ENCODE measurements around the gene CGB1.
A peak's percentile ranks its signal among the peaks of the same experiment; 100 is the strongest.
"Not testable (repeated sequence)": the region's sequence is repeated elsewhere in the genome, so short reads cannot be mapped to it uniquely, and the experiment has no call there.

Gene CGB1

DNA sequence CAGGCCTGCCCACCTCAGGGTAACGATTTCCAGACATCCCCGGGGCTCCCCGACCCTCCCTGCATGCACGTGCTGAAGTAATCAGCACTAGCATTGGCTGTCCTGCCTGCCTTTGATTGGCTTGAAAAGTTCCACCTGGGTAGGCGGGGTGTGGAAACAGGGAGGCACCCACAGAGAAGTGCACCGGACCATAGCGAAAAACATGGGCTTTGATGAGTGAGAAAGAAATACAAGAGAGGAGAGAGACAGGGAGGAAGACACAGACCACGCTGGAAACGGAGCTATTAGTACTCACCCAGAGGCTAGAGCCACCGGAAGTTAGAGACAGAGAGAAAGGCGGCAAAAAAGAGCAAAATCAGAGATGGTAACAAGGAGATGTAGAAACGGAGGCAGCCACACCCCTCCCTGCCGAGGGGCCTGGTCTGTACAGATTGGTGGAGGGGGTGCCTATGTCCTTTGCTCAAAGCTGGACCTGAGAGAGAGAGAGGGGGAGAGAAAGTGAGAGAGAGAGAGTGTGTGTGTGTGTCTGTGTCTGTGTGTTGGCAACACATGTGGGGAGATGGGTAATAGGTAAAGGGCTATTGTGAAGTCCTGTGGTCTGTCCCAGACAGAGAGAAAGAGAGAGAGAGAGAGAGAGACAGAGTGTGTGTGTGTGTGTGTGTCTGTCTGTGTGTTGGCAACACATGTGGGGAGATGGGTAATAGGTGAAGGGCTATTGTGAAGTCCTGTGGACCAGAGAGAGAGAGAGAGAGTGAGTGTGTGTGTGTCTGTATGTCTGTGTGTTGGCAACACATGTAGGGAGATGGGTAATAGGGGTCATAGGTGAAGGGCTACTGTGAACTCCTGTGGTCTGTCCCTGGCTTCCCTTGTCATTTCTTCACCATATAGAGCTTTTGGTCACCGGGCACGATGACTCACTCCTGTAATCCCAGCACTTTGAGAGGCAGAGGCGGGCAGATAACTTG is 15.5 kb downstream of the CGB1 start:
- DNase-seq (ENCODE audit: low spot score): no peak

DNA sequence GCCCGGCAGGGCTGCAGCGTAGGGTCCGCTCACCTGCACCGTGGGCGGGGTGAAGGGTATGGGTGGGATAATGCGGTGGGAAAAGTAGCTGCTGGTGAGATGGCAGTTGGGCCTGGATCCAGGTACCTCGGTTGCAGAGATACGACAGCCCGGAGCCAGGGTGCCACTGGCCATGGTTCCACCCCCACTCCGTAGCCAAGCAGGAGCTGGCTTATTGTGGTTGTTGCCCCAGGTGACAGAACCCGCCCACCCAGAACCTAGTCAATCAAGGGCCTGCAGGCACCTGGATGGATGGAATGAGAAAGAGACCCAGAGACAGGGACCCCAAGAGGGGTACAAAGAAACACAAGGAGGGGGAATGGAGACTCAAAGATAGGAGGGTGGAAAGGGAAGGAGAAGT is 16.4 kb downstream of the CGB1 start:
- no peak for DNase-seq (ENCODE audit: low spot score)

GRCh38 chr19:49019242-49019932 is 17.3 kb downstream of the CGB1 start:
- peak; percentile 61 for DNase-seq (ENCODE audit: low spot score)

GRCh38 chr19:49018388-49019241 is 18.1 kb downstream of the CGB1 start:
- not testable (repeated sequence) for DNase-seq (ENCODE audit: low spot score)

- DNase-seq (ENCODE audit: low spot score): peak; percentile 88
These were observed 18.9 kb downstream of the CGB1 start for GRCh38 chr19:49017666-49018351.

GRCh38 chr19:49017041-49017665 is 19.5 kb downstream of the CGB1 start, which contains the start of gene LHB:
Gene LHB (minus strand): TSS chr19:49017091. CDS start chr19:49017081, 10 bp downstream.
- no peak for DNase-seq (ENCODE audit: low spot score)

GRCh38 chr19:49016067-49016839 is 20.4 kb downstream of the CGB1 start:
- no peak for DNase-seq (ENCODE audit: low spot score)

GRCh38 chr19:49014870-49015255 is 21.8 kb downstream of the CGB1 start:
- DNase-seq (ENCODE audit: low spot score): no peak

GRCh38 chr19:49014123-49014869 is 22.4 kb downstream of the CGB1 start:
- no peak for DNase-seq (ENCODE audit: low spot score)

- no peak for DNase-seq (ENCODE audit: low spot score)
These were observed 25.5 kb downstream of the CGB1 start for GRCh38 chr19:49011194-49011593.

DNA sequence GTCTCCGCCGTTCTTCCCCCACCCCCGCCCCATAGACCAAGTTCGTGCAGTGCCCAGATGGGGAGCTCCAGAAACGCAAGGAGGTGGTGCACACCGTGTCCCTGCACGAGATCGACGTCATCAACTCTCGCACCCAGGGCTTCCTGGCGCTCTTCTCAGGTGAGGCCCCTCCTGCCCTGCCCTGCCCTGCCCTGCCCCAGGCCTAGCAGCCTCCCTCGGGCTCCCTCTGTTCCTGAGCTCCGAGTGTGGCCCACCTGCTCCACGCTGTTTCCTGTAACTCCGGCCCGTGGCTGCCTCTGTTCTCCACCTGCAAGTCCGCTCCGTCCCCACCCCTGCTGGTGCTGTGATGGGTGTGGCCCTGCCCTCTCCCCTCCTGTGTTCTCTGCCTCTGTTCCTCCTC is 26.2 kb downstream of the CGB1 start:
- DNase-seq (ENCODE audit: low spot score): no peak

DNA sequence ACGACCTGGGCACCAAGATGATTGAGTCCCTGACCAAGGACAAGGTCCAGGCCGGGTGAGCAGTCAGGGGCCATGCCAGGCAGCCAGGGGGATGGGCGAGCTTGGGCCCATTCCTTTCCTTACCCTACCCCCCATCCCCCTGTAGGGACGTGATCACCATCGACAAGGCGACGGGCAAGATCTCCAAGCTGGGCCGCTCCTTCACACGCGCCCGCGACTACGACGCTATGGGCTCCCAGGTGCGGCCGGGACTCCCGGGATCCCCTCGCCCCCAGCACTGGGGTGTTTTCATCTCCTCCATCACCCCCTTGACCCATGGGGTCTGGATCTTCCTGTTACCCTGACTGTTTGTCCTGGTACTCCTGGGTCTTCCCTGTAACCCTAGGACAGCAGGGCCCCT is 26.9 kb downstream of the CGB1 start:
- DNase-seq (ENCODE audit: low spot score): no peak

DNA sequence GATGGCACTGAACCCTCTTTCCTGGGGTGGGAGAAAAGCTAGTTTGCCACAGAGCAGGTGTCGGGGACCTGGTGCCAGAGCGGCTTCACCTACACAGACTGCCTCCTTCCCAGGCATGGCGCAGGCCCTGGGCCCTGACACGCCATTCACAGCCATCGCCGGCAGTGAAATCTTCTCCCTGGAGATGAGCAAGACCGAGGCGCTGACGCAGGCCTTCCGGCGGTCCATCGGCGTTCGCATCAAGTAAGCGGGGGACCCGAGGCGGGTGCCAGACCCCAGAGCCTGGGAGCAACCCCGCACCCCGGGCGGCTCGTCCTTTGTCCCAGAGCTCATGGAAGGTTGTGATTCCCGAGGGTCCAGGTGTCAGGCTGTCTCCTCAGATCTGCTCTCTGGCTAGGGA is 29.8 kb downstream of the CGB1 start:
- DNase-seq (ENCODE audit: low spot score): no peak

- DNase-seq (ENCODE audit: low spot score): no peak
These were observed 31.6 kb downstream of the CGB1 start for GRCh38 chr19:49004964-49005614.

DNA sequence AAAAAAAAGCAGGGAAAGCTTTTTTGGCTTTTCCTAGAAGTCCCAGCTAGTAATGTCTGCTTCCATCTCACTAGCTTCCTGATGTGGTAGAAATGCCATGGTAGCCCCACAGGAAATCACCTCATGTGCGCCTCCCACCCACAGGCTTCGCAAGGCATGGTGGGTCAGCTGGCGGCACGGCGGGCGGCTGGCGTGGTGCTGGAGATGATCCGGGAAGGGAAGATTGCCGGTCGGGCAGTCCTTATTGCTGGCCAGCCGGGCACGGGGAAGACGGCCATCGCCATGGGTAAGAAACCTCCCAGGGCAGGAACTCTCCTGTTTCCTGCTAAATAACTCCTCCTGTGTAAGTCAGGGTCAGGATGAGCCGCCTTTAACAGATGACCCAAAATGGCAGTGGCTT is 32.6 kb downstream of the CGB1 start:
- DNase-seq (ENCODE audit: low spot score): no peak

DNA sequence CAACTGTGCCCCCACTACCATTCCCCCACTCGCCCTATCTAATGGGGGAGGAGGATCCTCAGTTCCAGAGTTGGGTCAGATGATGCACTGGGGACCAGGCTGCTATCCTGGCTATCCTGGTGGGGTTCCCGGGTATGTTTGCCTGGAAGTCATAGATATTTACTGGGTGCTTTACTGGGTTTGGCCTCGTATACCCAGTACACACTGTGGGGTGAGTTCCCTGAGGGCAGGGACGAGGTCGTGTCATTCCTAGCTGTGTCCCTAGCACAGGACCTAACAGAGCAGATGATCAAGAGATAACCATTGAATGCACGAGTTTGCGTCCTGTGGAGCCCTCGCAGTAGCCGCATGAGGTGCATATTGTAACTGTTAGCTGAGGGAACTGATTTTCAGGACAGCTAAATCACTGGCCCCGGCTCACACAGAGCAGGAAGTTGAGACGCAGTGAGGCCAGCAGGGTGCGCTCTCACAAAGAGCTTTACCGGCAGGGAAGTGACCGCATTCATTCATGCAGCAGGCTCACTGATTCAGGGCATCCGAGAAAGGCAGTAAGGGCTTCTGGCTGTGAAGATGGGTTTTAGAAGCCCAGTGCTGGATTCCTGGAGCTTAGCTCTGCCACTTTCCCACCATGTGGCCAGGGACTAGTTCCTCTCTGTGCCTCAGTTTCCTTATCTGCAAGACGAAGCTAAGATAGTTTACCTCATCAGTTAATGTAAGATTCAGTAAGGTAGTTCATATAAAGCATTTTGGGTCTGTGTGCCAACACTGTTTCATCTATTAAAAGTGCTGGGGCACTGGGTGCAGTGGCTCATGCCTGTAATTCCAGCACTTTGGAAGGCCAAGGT is 37.0 kb downstream of the CGB1 start:
- peak; percentile 73 for DNase-seq (ENCODE audit: low spot score)

DNA sequence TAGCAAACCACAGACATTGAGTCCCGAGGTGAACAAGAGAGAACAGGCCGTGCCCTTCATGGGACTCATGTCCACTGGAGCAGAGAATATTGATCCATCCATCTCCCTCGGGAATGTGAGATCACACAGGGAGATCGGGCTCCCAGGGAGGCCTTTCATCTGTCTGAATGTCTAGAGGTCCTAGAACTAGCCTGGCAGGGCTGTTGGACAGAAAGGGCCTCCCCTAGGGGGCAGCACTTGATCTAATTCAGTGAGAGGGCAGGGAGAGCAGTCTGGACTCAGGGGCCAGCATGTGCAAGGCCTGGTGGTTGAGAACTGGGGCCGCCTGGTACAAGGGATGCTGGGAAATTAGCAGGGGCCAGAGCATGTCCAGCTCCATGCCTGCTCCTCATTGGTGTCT is 38.7 kb downstream of the CGB1 start:
- peak; percentile 64 for DNase-seq (ENCODE audit: low spot score)

GRCh38 chr19:48994035-48994386 is 42.7 kb downstream of the CGB1 start:
- DNase-seq (ENCODE audit: low spot score): no peak

Measured in AG08396 (cell line).